NCI-H1105 treated with DMSO at 0.1 percent for 48 hours (cell line): ENCODE data around the gene ALOX15B.
A peak's percentile ranks its signal among the peaks of the same experiment; 100 is the strongest.
"Not testable (repeated sequence)": the region's sequence is repeated elsewhere in the genome, so short reads cannot be mapped to it uniquely, and the experiment has no call there.

ENCODE experiments used
- DNase-seq: peaks from one replicate; lab custom pipeline; 2025; lab: John Stamatoyannopoulos, UW

The ALOX15B gene

GRCh38 chr17:8041249-8041928 is 2.5 kb downstream of the ALOX15B start:
- DNase-seq, result peak; percentile 52

- peak; percentile 3 for DNase-seq
These were observed 3.1 kb downstream of the ALOX15B start for GRCh38 chr17:8041979-8042378.

DNA sequence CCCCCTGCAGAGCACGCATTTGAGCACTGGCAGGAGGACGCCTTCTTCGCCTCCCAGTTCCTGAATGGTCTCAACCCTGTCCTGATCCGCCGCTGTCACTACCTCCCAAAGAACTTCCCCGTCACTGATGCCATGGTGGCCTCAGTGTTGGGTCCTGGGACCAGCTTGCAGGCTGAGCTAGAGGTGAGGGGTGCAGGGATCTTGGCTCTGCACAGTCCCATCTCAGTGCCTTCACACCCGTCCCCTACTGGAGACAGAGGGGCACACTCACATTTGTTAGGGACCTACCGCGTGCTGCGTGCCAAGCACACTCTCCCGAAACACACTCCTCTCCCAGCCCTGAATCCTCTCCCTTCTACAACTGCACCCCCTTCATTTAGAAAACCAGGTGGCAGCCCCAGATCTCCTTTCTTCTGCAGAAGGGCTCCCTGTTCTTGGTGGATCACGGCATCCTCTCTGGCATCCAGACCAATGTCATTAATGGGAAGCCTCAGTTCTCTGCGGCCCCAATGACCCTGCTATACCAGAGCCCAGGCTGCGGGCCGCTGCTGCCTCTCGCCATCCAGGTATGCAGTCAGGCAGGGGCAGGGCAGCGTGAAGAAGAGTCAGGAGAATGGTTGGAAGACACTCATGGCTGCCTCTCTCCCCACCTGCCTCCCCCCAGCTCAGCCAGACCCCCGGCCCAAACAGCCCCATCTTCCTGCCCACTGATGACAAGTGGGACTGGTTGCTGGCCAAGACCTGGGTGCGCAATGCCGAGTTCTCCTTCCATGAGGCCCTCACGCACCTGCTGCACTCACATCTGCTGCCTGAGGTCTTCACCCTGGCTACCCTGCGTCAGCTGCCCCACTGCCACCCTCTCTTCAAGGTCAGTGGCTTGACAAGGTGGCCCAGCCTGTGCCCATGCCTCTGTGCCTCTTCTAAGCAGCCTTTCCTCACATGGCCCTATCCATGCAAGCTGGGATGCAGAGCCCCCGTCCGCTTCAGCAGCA is 6.3 kb downstream of the ALOX15B start:
- DNase-seq, result no peak

GRCh38 chr17:8046306-8046928 is 7.6 kb downstream of the ALOX15B start:
- DNase-seq, result no peak

GRCh38 chr17:8046929-8047768 is 8.3 kb downstream of the ALOX15B start:
- DNase-seq, result no peak

- no peak for DNase-seq
These were observed 8.9 kb downstream of the ALOX15B start for GRCh38 chr17:8047769-8048110.

DNA sequence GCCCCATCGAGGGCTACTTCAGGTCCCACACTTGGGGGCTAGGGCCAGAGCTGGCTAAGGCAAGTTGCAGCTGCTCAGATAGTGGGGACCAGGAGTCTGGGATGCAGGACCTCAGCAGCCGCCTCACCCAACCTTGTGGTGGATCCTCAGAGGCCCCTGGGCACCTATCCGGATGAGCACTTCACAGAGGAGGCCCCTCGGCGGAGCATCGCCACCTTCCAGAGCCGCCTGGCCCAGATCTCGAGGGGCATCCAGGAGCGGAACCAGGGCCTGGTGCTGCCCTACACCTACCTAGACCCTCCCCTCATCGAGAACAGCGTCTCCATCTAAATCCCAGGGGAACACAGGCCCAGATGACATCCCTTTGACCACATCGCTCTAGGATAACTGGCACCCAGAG is 9.4 kb downstream of the ALOX15B start:
- no peak for DNase-seq

DNA sequence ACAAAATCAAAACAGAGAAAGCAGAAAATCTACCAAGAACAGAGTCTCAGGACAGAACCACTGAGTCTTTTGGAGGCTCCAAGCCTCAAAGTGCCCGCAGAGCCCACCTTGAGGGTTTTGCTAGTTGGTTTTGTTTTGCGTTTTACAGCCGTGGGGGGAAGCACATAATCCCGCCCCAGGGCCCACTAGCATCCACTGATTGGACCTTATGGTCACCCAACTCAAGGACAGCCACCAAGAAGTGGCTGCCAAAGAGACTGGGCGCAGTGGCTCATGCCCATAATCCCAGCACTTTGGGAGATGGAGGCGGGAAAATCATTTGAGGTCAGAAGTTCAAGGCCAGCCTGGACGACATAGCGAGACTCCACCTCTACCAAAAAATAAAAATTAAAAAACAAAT is 9.9 kb downstream of the ALOX15B start:
- DNase-seq, result no peak

DNA sequence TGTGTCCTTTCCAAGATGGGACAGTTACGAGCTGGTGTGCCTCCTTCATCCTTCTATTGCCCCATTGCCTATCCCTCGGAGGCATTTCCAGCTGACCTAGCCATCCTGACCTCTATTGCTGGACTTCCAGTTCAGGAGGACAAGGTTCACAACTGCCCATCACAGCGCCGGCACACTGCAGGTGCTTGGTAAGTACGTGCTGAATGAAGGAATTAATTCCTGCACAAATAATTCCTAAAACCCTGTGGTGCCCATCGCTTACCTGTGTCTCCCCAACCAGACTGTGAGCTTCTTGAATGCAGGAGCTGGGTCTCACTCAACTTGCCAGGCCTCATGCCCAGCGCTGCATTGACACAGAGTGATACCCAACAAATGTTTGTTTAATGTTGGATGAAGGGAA is 13.0 kb downstream of the ALOX15B start:
- DNase-seq, result no peak

DNA sequence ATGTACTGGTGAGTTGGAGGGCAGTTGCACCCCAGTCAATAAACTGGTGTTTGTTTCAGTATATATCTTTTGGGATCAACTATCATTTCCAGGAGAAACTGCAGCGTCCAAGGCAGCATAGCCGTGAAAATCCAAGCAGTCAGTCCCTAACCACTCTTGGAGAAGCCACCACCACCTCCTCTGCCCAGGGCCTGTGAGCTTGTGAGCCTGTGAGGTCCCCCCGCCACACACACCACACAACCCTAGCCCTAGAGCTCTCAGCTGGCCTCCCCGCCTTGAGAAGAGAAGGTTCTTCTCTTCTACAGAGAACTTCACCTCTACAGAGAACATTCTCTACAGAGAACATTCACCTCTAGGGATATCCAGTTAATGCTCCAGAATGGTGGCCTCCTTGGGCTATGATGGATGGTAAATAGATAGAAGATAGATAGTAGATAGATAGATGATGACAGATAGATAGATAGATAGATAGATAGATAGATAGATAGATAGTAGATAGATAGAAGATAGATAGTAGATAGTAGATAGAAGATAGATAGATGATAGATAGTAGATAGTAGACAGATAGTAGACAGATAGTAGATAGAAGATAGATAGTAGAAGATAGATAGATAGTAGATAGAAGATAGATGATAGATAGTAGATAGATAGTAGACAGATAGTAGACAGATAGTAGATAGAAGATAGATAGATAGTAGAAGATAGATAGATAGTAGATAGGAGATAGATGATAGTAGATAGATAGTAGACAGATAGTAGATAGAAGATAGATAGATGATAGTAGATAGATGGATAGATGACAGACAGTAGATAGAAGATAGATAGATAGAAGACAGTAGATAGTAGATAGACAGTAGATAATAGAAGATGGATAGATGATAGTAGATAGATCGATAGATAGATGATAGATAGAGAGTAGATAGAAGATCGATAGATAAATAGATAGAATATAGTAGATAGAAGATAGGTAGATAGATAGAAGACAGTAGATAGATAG is 13.7 kb downstream of the ALOX15B start:
- DNase-seq, result no peak

DNA sequence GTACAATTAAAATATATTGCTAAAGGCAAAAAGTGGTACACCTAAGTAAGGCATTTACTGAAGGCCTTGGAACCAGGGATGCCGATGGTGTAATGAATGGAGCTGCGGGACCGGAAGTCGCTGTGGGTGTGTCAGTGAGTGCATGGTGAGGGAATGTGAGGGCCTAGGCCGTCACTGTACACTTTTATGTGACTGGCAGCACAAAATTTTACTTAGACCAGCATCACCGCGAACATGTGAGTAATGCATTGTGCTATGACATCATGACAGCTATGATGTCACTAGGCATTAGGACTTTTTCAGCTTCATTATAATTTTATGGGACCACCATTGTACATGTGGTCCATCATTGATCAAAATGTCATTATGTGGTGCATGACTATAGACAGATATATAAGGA is 14.7 kb downstream of the ALOX15B start:
- DNase-seq, result no peak

- DNase-seq, result no peak
These were observed 17.0 kb downstream of the ALOX15B start for GRCh38 chr17:8055851-8056231.

DNA sequence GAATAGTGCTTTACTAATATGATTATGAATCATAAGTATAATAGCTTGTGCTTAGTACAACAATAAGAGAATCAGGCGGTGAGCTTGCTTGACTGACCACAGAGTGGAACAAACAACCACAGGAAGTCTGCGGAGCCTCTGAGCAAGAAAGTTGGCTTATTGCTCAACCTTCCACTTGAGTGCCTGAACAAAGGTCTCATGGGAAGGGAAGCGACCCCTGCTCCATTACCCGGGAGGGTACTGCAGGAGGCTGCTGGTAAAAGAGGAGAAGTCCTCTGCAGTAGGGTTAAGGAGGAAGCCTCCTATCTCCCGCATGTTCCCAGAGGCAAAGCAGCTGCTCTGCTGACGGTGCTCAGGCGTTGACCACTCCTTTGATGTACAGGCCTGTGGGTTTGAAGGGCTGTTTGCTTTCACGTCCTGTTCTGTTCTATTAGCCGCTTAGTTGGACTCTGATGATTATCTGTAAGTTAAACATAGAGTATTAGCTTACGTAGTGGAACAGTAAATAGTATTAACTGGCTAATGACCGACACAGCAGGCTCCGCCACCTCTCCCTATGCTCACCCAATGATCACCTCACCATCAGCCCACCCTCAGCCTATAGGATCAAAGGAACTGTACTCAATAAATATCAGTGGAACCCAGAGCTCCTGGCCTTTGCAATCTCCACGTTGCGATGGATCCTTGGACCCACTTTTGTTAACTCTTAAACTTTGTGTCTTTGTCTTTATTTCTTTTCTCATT is 17.5 kb downstream of the ALOX15B start:
- no peak for DNase-seq

DNA sequence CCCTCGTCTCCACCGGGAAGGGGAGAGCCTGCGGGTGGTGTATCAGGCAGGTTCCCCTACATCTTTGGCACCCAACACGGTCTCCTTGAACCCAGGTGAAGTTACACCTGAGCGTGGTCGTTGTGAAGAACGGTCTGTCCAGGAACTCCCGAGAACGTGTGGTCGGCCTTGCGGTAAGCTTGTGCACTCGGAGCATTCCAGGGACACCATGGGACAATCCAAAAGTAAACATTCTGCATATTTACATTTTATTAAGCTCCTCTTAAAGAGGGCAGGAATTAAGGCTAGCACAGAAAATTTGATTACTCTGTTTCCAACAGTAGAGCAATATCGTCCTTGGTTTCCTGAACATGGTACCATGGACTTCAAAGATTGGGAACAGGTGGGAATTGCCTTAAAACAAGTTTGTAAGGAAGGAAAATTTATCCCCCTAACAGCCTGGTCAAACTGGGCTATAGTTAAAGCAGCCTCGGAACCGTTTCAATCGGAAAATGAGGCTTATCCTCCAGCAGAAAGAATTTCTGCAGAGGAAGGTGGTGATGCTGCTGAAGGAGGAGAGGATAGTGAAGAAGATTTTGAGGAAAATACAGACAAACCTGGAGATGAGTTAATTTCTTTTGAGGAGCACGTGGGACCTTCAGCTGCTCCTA is 18.2 kb downstream of the ALOX15B start:
- DNase-seq, result no peak

GRCh38 chr17:8057691-8058114 is 18.8 kb downstream of the ALOX15B start:
- DNase-seq, result peak; percentile 96

DNA sequence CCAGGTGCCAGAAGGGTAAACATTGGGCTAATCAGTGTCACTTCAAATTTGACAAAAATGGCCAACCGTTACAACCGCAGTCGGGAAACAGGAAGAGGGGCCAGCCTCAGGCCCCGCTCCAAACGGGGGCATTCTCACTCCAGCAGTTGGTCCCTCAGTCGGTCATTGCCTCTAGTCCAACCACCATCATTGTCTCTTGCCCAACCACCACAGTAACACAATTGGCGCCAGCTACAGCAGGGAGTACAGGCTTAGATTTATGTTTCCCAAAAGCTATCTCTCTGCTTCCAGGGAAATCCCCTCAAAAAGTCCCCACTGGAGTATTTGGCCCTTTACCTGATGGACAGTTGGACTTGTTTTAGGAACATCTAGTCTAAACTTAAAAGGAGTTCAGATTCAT is 20.3 kb downstream of the ALOX15B start:
- DNase-seq, result no peak

DNA sequence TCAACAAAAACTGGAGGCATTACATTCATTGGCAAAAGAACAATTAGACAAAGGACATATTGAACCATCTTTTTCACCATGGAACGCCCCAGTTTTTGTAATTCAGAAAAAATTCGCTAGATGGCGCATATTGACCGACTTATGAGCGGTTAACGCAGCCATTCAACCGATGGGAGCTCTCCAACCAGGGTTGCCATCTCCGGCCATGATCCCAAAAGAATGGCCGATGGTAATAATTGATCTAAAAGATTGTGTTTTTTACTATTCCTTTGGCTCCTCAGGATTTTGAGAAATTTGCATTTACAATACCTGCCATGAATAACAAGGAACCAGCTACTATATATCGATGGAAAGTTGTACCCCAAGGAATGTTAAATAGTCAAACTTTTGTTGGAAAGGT is 21.4 kb downstream of the ALOX15B start:
- peak; percentile 84 for DNase-seq

GRCh38 chr17:8061851-8062250 is 23.0 kb downstream of the ALOX15B start:
- DNase-seq, result not testable (repeated sequence)

- DNase-seq, result no peak
These were observed 23.6 kb downstream of the ALOX15B start for GRCh38 chr17:8062435-8062806.
